Measurements from ENCODE around the gene MAPK8IP2.

The MAPK8IP2 gene

GRCh38 chr22:50584106-50585096, 16.2 kb upstream of the MAPK8IP2 start:
- H3K9ac ChIP-seq (ENCODE audit: low read depth, low read length), result no peak overlapping the region
- H3K9me3 ChIP-seq (ENCODE audit: insufficient read depth, low read depth, low read length), result no peaks in the 10 kb centered on the region
- peak overlapping the region; percentile 88; the same call in 1 of the 2 replicates for H3K4me3 ChIP-seq (ENCODE audit: low read length)
- WGBS, result 89% methylated on average over 23 of the region's 23 CpGs
- H3K27ac ChIP-seq (ENCODE audit: low read depth, low read length), result no peak overlapping the region
- H3K27me3 ChIP-seq (ENCODE audit: insufficient read depth, low read length), result 0 out of 2 replicates have a peak, but pooled peaks cover 4% of the 10 kb centered on the region
- peaks cover 6% of the 10 kb centered on the region; the same call in 1 of the 2 replicates for H3K4me1 ChIP-seq (ENCODE audit: insufficient read depth, low read length)
- peaks cover 16% of the 10 kb centered on the region for H3K36me3 ChIP-seq (ENCODE audit: insufficient read depth, low read length)

- Histone ChIP-seq H3K4me1 (ENCODE audit: insufficient read depth, low read length) (peaks cover 6% of the 10 kb centered on the region; the same call in 1 of the 2 replicates), H3K9me3 (ENCODE audit: insufficient read depth, low read depth, low read length) (no peaks in the 10 kb centered on the region), H3K4me3 (ENCODE audit: low read length) (no peak overlapping the region), H3K36me3 (ENCODE audit: insufficient read depth, low read length) (peaks cover 8% of the 10 kb centered on the region), H3K27ac (ENCODE audit: low read depth, low read length) (no peak overlapping the region), H3K9ac (ENCODE audit: low read depth, low read length) (no peak overlapping the region), H3K27me3 (ENCODE audit: insufficient read depth, low read length) (peaks cover 11% of the 10 kb centered on the region; the same call in 1 of the 2 replicates)
- 90% methylated on average over 3 of the region's 3 CpGs for WGBS
Observed at GRCh38 chr22:50585238-50585637, 15.4 kb upstream of the MAPK8IP2 start.

- no peak overlapping the region for H3K27ac ChIP-seq (ENCODE audit: low read depth, low read length)
- 95% methylated on average over 8 of the region's 8 CpGs for WGBS
- H3K36me3 ChIP-seq (ENCODE audit: insufficient read depth, low read length), result peaks cover 5% of the 10 kb centered on the region
- H3K9me3 ChIP-seq (ENCODE audit: insufficient read depth, low read depth, low read length), result no peaks in the 10 kb centered on the region
- peaks cover 11% of the 10 kb centered on the region; the same call in 1 of the 2 replicates for H3K27me3 ChIP-seq (ENCODE audit: insufficient read depth, low read length)
- no peak overlapping the region for H3K9ac ChIP-seq (ENCODE audit: low read depth, low read length)
- peaks cover 6% of the 10 kb centered on the region; the same call in 1 of the 2 replicates for H3K4me1 ChIP-seq (ENCODE audit: insufficient read depth, low read length)
- H3K4me3 ChIP-seq (ENCODE audit: low read length), result no peak overlapping the region
Observed at GRCh38 chr22:50585781-50586180, 14.8 kb upstream of the MAPK8IP2 start.

GRCh38 chr22:50586416-50586815, 14.2 kb upstream of the MAPK8IP2 start:
- Histone ChIP-seq H3K4me1 (ENCODE audit: insufficient read depth, low read length) (peaks cover 6% of the 10 kb centered on the region; the same call in 1 of the 2 replicates), H3K27ac (ENCODE audit: low read depth, low read length) (no peak overlapping the region), H3K9me3 (ENCODE audit: insufficient read depth, low read depth, low read length) (no peaks in the 10 kb centered on the region), H3K4me3 (ENCODE audit: low read length) (no peak overlapping the region), H3K36me3 (ENCODE audit: insufficient read depth, low read length) (no peaks in the 10 kb centered on the region), H3K9ac (ENCODE audit: low read depth, low read length) (no peak overlapping the region), H3K27me3 (ENCODE audit: insufficient read depth, low read length) (peaks cover 11% of the 10 kb centered on the region; the same call in 1 of the 2 replicates)
- WGBS, result 84% methylated on average over 5 of the region's 5 CpGs

- no peak overlapping the region for H3K27ac ChIP-seq (ENCODE audit: low read depth, low read length)
- WGBS, result 88% methylated on average over 5 of the region's 5 CpGs
- no peak overlapping the region for H3K9ac ChIP-seq (ENCODE audit: low read depth, low read length)
- peaks cover 6% of the 10 kb centered on the region; the same call in 1 of the 2 replicates for H3K4me1 ChIP-seq (ENCODE audit: insufficient read depth, low read length)
- H3K9me3 ChIP-seq (ENCODE audit: insufficient read depth, low read depth, low read length), result no peaks in the 10 kb centered on the region
- H3K4me3 ChIP-seq (ENCODE audit: low read length), result no peak overlapping the region
- no peaks in the 10 kb centered on the region for H3K36me3 ChIP-seq (ENCODE audit: insufficient read depth, low read length)
- peaks cover 11% of the 10 kb centered on the region; the same call in 1 of the 2 replicates for H3K27me3 ChIP-seq (ENCODE audit: insufficient read depth, low read length)
Observed at GRCh38 chr22:50587407-50587806, 13.2 kb upstream of the MAPK8IP2 start.

GRCh38 chr22:50595189-50595588, 5.4 kb upstream of the MAPK8IP2 start:
- H3K9ac ChIP-seq (ENCODE audit: low read depth, low read length), result no peak overlapping the region
- H3K36me3 ChIP-seq (ENCODE audit: insufficient read depth, low read length), result no peaks in the 10 kb centered on the region
- WGBS, result 90% methylated on average over 3 of the region's 3 CpGs
- H3K4me3 ChIP-seq (ENCODE audit: low read length), result no peak overlapping the region
- H3K27me3 ChIP-seq (ENCODE audit: insufficient read depth, low read length), result peaks cover 38% of the 10 kb centered on the region
- H3K9me3 ChIP-seq (ENCODE audit: insufficient read depth, low read depth, low read length), result no peaks in the 10 kb centered on the region
- H3K27ac ChIP-seq (ENCODE audit: low read depth, low read length), result no peak overlapping the region
- H3K4me1 ChIP-seq (ENCODE audit: insufficient read depth, low read length), result no peaks in the 10 kb centered on the region

- Histone ChIP-seq H3K9ac (ENCODE audit: low read depth, low read length) (no peak overlapping the region), H3K9me3 (ENCODE audit: insufficient read depth, low read depth, low read length) (no peaks in the 10 kb centered on the region), H3K4me3 (ENCODE audit: low read length) (no peak overlapping the region), H3K27me3 (ENCODE audit: insufficient read depth, low read length) (peaks cover 54% of the 10 kb centered on the region), H3K4me1 (ENCODE audit: insufficient read depth, low read length) (no peaks in the 10 kb centered on the region), H3K27ac (ENCODE audit: low read depth, low read length) (no peak overlapping the region), H3K36me3 (ENCODE audit: insufficient read depth, low read length) (no peaks in the 10 kb centered on the region)
- 84% methylated on average over 5 of the region's 5 CpGs for WGBS
Observed at GRCh38 chr22:50597097-50597496, 3.5 kb upstream of the MAPK8IP2 start.

- no peaks in the 10 kb centered on the region for H3K9me3 ChIP-seq (ENCODE audit: insufficient read depth, low read depth, low read length)
- peaks cover 81% of the 10 kb centered on the region for H3K27me3 ChIP-seq (ENCODE audit: insufficient read depth, low read length)
- no peak overlapping the region for H3K27ac ChIP-seq (ENCODE audit: low read depth, low read length)
- no peaks in the 10 kb centered on the region for H3K36me3 ChIP-seq (ENCODE audit: insufficient read depth, low read length)
- WGBS, result 19% methylated on average over 52 of the region's 52 CpGs
- no peak overlapping the region for H3K9ac ChIP-seq (ENCODE audit: low read depth, low read length)
- no peaks in the 10 kb centered on the region for H3K4me1 ChIP-seq (ENCODE audit: insufficient read depth, low read length)
- H3K4me3 ChIP-seq (ENCODE audit: low read length), result peak overlapping the region; percentile 13; the same call in 1 of the 2 replicates
Observed at GRCh38 chr22:50599816-50600455, 657 bp upstream of the MAPK8IP2 start.

GRCh38 chr22:50600967-50601668, 525 bp downstream of the MAPK8IP2 start:
- Histone ChIP-seq H3K27me3 (ENCODE audit: insufficient read depth, low read length) (peaks cover 91% of the 10 kb centered on the region), H3K4me3 (ENCODE audit: low read length) (peak overlapping the region; percentile 39), H3K4me1 (ENCODE audit: insufficient read depth, low read length) (no peaks in the 10 kb centered on the region), H3K9ac (ENCODE audit: low read depth, low read length) (no peak overlapping the region), H3K9me3 (ENCODE audit: insufficient read depth, low read depth, low read length) (no peaks in the 10 kb centered on the region), H3K36me3 (ENCODE audit: insufficient read depth, low read length) (no peaks in the 10 kb centered on the region), H3K27ac (ENCODE audit: low read depth, low read length) (no peak overlapping the region)
- 6% methylated on average over 41 of the region's 52 CpGs for WGBS

GRCh38 chr22:50601669-50602337, 1.2 kb downstream of the MAPK8IP2 start:
- 53% methylated on average over 12 of the region's 12 CpGs for WGBS
- no peak overlapping the region for H3K9ac ChIP-seq (ENCODE audit: low read depth, low read length)
- no peak overlapping the region for H3K4me3 ChIP-seq (ENCODE audit: low read length)
- no peaks in the 10 kb centered on the region for H3K4me1 ChIP-seq (ENCODE audit: insufficient read depth, low read length)
- no peak overlapping the region for H3K27ac ChIP-seq (ENCODE audit: low read depth, low read length)
- no peaks in the 10 kb centered on the region for H3K9me3 ChIP-seq (ENCODE audit: insufficient read depth, low read depth, low read length)
- H3K27me3 ChIP-seq (ENCODE audit: insufficient read depth, low read length), result peaks cover 95% of the 10 kb centered on the region
- no peaks in the 10 kb centered on the region for H3K36me3 ChIP-seq (ENCODE audit: insufficient read depth, low read length)
